ENCODE measurements around the gene SH3GL1.

SH3GL1 gene

GRCh38 chr19:4393947-4394590 lies 6.3 kb downstream of the SH3GL1 start:
- FAIRE-seq (no peak), DNase-seq (ENCODE audit: insufficient read length, low spot score) (no peak)
- no peak for TF ChIP-seq CTCF (IDR thresholded peaks at IDR 0.05; ENCODE audit: insufficient read depth, missing control alignments)

GRCh38 chr19:4391701-4392483 lies 8.5 kb downstream of the SH3GL1 start:
- DNase-seq (ENCODE audit: insufficient read length, low spot score): no peak
- no peak for TF ChIP-seq CTCF (IDR thresholded peaks at IDR 0.05; ENCODE audit: insufficient read depth, missing control alignments)
- FAIRE-seq: no peak

DNA sequence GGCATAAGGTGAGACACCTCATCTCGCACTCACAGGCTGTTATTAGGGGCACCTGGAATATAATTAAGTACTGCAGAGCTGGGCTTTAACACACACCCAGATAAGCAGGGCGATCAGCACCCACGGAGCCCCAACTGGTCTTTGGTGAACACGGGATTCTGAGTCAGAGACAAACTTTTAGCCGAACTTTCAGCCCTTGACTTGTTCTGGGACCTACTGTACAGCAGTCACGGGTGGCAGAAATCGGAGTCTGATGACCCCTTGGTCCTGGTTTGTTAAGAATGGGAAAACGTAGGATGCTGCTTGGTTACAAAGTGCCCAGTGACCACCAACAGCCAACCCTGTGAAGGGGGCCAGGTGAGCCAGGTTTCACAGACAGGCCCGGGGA lies 9.0 kb downstream of the SH3GL1 start:
- no peak for TF ChIP-seq CTCF (IDR thresholded peaks at IDR 0.05; ENCODE audit: insufficient read depth, missing control alignments)
- FAIRE-seq: no peak
- no peak for DNase-seq (ENCODE audit: insufficient read length, low spot score)

DNA sequence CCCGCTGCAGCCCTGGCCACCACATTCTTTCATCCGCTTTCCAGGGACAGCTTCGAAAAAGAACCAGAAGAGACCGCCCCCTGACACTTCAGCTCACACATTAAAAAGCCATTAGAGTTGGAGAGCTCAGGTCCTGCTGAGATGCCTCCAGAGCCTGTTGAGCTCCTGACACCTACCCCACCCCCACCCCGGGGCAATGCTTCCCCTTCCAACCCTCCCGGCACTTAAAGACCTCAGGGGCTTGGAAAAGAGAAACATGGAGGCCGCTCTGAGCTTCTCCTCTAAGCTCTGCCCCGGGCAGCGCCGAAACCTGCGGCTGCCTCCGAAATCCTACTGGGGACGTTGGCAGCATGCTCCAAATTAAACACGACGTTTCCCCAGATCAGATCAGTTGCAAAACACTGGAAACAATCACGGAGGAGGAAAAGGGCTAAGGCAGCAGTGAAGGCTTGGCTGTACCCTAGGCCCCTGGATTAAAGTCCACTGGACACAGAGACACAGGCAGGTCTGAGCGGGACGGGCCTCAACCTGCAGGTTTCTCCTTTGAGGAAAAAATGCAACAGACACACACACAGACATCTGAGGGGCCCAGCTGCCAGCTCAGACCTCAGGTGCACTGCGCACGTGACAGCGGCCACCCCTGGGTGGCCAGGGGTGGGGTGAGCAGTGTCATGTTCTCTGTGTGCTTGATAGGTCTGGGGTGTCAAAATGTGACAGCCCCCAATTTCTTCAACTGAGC lies 9.6 kb downstream of the SH3GL1 start:
- TF ChIP-seq CTCF (IDR thresholded peaks at IDR 0.05; ENCODE audit: insufficient read depth, missing control alignments): no peak
- no peak for FAIRE-seq
- no peak for DNase-seq (ENCODE audit: insufficient read length, low spot score)

DNA sequence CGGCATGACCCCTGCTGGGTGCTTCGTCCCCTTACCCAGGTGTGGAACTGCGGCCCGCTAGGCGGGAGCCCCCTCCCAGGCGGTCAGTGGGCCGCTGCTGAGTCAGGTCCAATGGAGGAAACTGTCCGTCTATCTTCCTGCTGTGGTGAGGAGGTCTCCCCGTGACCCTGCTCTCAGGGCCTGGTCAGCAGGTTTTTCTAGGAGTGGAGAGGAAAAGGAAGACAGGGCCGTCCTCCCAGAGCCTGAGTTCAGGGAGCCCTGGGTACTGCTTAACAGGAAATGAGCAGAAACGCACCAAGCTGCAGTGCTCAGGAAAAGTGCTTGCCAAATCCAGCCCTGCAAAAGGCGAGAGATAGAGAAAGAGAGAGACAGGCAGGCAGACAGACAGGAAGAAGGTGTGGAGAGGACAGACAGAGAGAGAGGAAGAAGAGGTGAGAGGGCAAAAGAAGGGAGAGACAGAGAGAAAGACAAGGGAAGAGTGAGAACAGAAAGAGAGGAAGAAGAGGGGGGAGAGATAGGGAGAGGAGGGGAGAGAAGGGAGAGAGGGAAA lies 10.3 kb downstream of the SH3GL1 start:
- no peak for TF ChIP-seq CTCF (IDR thresholded peaks at IDR 0.05; ENCODE audit: insufficient read depth, missing control alignments)
- no peak for FAIRE-seq
- no peak for DNase-seq (ENCODE audit: insufficient read length, low spot score)

DNA sequence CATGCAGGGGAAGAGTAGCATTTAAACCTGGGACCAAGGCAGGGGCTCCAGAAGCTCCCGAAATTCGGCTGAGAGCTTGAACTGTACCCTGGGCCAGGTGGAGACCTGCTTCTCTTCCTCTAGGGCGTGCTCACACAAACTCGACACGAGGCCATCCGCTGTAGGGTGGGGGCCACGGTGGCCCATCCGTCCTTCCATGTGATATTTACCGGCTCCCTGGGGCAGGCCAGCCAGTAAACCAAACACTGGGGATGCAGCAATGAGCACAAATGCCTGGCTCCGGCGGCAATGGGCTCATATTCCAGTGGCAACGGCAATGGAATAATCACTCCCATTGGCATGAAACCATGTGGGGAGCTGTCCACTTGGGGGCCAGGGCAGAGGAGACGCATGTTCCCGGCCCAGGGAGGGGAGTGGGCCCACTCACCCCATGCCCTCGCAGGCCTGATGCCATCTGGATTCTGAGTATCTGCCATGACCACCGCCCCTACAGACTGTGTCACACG lies 10.8 kb downstream of the SH3GL1 start:
- FAIRE-seq (no peak), DNase-seq (ENCODE audit: insufficient read length, low spot score) (no peak)
- no peak for TF ChIP-seq CTCF (IDR thresholded peaks at IDR 0.05; ENCODE audit: insufficient read depth, missing control alignments)

Data from D721Med (cell line).